Activated CD4-positive, alpha-beta T cell treated with anti-CD3 and anti-CD28 coated beads, Interleukin-2, amount 10 ng/mL, durations not matched to agents 7 days and 5 days (primary cell): Measurements from ENCODE around the gene PMS1. TPM values are rescaled to one million over a fixed set of nuclear protein-coding genes. Genes with fewer than 3 reads are reported as not detected.
A peak's percentile ranks its signal among the peaks of the same experiment; 100 is the strongest.
"Not testable (repeated sequence)": the region's sequence is repeated elsewhere in the genome, so short reads cannot be mapped to it uniquely, and the experiment has no call there.

ENCODE experiments used
- CTCF ChIA-PET: fragments of 350-600 bp; sonication (Branson Sonifier 250); formaldehyde crosslinking; loops from one replicate; lab custom pipeline; 2021; ENCODE audit warnings: antibody characterized with exemption; lab: Charles Lee
- POLR2A ChIA-PET: fragments of 350-600 bp; sonication (Branson Sonifier 250); formaldehyde crosslinking; loops from one replicate; lab custom pipeline; 2021; ENCODE audit warnings: antibody characterized with exemption; lab: Charles Lee
- DNase-seq: peaks from one replicate; pipeline ENCODE4 v3.0.0-alpha.2; 2020
- H3K27ac Mint-ChIP-seq: one replicate; pipeline ENCODE4 v1.8.0; 2021; ENCODE audit warnings: mild to moderate bottlenecking, moderate library complexity, mixed read lengths
- H3K27me3 Mint-ChIP-seq: one replicate; pipeline ENCODE4 v1.8.0; 2021; ENCODE audit warnings: mixed read lengths
- H3K36me3 Mint-ChIP-seq: one replicate; pipeline ENCODE4 v1.8.0; 2021; ENCODE audit warnings: low read depth, mixed read lengths
- H3K4me1 Mint-ChIP-seq: one replicate; pipeline ENCODE4 v1.8.0; 2021; ENCODE audit warnings: mixed read lengths
- H3K4me3 Mint-ChIP-seq: one replicate; pipeline ENCODE4 v1.8.0; 2021; ENCODE audit warnings: mild to moderate bottlenecking, moderate library complexity, mixed read lengths
- H3K9me3 Mint-ChIP-seq: one replicate; pipeline ENCODE4 v1.8.0; 2021; ENCODE audit warnings: mixed read lengths
- total RNA-seq, 2 experiments: library from RNA; stranded (reverse); gene quantifications; one replicate each; pipeline ENCODE4 v1.2.3, GENCODE V29; 2021

The PMS1 gene
- total RNA-seq, 2 experiments from 2014 or later, result 26.7 to 35.0 TPM

DNA sequence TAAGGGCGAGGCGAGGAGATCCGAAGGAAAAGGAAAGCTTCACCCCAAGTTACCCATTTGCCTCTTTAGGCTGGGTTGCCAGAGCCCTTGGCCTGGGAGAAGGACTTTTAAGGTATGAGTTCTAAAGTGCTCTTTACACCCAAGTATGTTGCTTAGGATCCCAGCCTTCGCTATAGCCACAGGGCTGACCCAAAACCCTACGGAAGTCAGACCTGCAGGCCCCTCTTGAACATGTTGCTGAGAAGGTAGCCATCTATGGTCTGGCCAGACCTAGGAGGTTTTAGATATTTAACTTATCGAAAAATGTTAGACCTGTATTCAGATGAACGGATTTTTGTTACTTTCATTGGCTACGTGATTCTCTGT lies 95.4 kb downstream of the PMS1 start:
- peaks cover 26% of the 10 kb centered on the region for H3K36me3 Mint-ChIP-seq
- no peak for DNase-seq
- H3K4me1 Mint-ChIP-seq, result peaks cover 7% of the 10 kb centered on the region
- peaks cover 6% of the 10 kb centered on the region for H3K9me3 Mint-ChIP-seq
- H3K27me3 Mint-ChIP-seq, result peaks cover 4% of the 10 kb centered on the region
- H3K4me3 Mint-ChIP-seq, result no peak overlapping the region
- POLR2A ChIA-PET, result no interaction called here
- CTCF ChIA-PET, result no interaction called here
- no peak overlapping the region for H3K27ac Mint-ChIP-seq

DNA sequence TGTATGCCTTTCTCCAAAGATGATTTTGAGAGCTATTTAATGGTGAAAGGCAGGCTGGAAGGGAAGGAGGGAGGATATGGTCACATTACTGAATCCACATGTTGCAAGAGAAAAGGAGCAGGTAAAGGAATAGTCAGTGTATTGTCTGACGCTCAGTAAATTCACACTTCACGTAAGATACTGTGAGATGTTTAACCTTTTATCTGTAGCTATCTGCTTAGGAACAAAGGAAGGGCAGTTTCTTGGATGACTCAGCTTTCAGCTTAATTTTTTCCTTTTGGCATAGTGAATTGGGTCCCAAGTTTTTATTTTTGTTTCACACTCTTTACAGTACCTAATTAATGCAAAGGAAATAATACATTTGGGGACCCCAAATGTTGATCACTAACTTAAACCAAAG lies 96.2 kb downstream of the PMS1 start:
- H3K9me3 Mint-ChIP-seq, result no peaks in the 10 kb centered on the region
- POLR2A ChIA-PET, result no interaction called here
- H3K4me3 Mint-ChIP-seq, result no peak overlapping the region
- CTCF ChIA-PET, result interaction anchor here (0.6 kb wide), 1 partner anchor 60 kb away, joined by 3 read pairs; no protein-coding TSS in a partner anchor
- no peak for DNase-seq
- H3K27me3 Mint-ChIP-seq, result peaks cover 5% of the 10 kb centered on the region
- H3K4me1 Mint-ChIP-seq, result no peaks in the 10 kb centered on the region
- no peak overlapping the region for H3K27ac Mint-ChIP-seq
- peaks cover 19% of the 10 kb centered on the region for H3K36me3 Mint-ChIP-seq

DNA sequence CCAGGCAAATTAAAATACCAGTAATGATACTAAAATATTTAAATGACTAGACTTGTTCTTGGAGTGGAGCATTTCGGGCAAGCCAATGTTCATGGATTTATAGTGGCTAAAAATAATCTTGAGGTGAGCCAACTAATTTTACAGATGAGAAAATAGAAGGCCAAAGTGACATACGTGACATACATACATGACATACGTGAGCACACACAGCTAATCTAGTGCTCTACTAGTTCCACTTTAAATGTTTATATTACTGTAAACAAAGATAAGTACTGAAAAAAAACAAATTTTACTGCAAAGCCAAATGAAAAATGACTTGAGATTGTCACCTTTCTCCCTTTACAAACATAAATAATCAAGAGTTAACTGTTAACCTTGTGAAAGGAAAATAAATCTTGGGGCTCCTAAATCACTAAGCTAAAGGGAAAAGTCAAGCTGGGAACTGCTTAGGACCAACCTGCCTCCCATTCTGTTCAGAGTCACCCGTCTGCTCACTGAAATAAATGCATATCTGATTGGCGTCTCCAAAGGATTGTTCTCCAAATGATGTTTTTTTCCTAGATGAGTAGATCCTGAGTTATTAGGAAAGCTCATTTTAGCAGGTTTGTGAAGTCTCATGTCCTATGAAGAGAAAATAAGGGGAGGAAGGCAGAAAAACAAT lies 96.7 kb downstream of the PMS1 start:
- no peaks in the 10 kb centered on the region for H3K4me1 Mint-ChIP-seq
- no peak overlapping the region for H3K27ac Mint-ChIP-seq
- H3K27me3 Mint-ChIP-seq, result peaks cover 5% of the 10 kb centered on the region
- ChIA-PET CTCF (interaction anchor here (0.6 kb wide), 1 partner anchor 61 kb away, joined by 3 read pairs; no protein-coding TSS in a partner anchor), POLR2A (no interaction called here)
- H3K9me3 Mint-ChIP-seq, result no peaks in the 10 kb centered on the region
- H3K4me3 Mint-ChIP-seq, result no peak overlapping the region
- no peak for DNase-seq
- H3K36me3 Mint-ChIP-seq, result peaks cover 17% of the 10 kb centered on the region

DNA sequence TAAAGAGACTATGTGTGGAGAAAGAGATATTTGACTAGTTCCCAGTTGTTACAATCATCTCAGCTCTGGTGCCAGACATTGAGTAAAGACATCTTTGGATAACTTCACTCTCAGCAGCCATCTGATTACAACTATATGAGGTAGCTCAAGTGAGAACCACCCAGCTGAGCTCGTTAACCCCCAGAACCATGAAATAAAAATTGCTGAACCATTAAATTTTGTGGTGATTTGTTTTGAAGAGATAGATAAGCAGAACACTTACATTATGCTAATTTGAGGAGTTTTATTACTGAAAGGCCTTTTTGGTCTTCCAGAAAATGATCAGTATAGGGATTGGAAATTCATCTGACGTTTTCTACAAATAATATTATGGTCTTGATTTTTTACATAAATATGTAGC lies 101.1 kb downstream of the PMS1 start:
- POLR2A ChIA-PET, result no interaction called here
- H3K27ac Mint-ChIP-seq, result no peak overlapping the region
- CTCF ChIA-PET, result no interaction called here
- H3K36me3 Mint-ChIP-seq, result no peaks in the 10 kb centered on the region
- no peaks in the 10 kb centered on the region for H3K4me1 Mint-ChIP-seq
- peaks cover 2% of the 10 kb centered on the region for H3K9me3 Mint-ChIP-seq
- H3K4me3 Mint-ChIP-seq, result no peak overlapping the region
- peaks cover 12% of the 10 kb centered on the region for H3K27me3 Mint-ChIP-seq
- no peak for DNase-seq

DNA sequence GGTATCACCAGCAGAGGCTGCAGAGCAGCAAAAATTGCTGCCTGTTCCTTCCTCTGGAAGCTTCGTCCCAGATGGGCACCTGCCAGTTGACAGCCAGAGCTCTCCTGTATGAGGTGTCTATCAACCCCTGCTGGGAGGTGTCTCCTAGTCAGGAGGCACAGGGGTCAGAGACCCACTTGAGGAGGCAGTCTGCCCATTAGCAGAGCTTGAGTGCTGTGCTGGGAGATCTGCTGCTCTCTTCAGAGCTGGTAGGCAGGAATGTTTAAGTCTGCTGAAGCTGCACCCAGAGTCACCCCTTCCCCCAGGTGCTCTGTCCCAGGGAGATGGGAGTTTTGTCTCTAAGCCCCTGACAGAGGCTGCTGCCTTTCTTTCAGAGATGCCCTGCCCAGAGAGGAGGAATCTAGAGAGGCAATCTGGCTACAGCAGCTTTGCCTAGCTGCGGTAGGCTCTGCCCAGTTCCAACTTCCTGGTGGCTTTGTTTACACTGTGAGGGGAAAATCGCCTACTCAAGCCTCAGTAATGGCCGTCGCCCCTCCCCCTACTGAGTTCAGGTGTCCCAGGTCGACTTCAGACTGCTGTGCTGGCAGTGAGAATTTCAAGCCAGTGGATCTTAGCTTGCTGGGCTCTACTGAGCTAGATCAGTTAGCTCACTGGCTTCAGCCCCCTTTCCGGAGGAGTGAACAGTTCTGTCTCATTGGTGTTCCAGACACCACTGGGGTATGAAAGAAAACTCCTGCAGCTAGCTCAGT lies 108.5 kb downstream of the PMS1 start:
- POLR2A ChIA-PET, H3K4me3 Mint-ChIP-seq, H3K9me3 Mint-ChIP-seq, DNase-seq, H3K4me1 Mint-ChIP-seq, H3K36me3 Mint-ChIP-seq: not testable (repeated sequence)
- Mint-ChIP-seq H3K27ac (peak overlapping the region; percentile 28), H3K27me3 (peaks cover 10% of the 10 kb centered on the region)
- CTCF ChIA-PET, result interaction anchor here (1.0 to 1.4 kb wide), 2 partner anchors 9 to 16 kb away, joined by 4 read pairs; no protein-coding TSS in a partner anchor

DNA sequence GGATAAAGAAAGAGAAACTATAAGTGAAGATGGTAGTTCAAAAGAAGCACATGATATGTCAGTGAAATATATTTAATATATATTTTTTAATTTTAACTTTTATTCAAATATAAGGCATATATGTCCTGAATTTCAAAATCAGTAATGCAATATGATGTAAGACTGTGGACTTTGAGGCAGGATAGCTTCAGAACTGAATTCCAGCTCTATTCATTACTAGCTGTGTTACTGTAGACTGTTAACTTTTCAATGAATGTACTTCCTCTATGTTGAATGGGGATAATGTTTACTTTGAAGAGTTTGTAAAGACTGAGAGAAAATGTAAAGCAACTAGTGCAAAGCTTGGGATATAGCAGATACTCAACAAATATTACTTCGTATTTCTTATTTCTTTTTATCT lies 112.6 kb downstream of the PMS1 start:
- POLR2A ChIA-PET, result no interaction called here
- Mint-ChIP-seq H3K9me3 (no peaks in the 10 kb centered on the region), H3K4me1 (no peaks in the 10 kb centered on the region), H3K27ac (no peak overlapping the region), H3K4me3 (no peak overlapping the region), H3K36me3 (no peaks in the 10 kb centered on the region), H3K27me3 (peaks cover 24% of the 10 kb centered on the region)
- CTCF ChIA-PET, result interaction anchor here (0.6 kb wide), 1 partner anchor 227 kb away, joined by 3 read pairs; no protein-coding TSS in a partner anchor
- DNase-seq, result no peak

DNA sequence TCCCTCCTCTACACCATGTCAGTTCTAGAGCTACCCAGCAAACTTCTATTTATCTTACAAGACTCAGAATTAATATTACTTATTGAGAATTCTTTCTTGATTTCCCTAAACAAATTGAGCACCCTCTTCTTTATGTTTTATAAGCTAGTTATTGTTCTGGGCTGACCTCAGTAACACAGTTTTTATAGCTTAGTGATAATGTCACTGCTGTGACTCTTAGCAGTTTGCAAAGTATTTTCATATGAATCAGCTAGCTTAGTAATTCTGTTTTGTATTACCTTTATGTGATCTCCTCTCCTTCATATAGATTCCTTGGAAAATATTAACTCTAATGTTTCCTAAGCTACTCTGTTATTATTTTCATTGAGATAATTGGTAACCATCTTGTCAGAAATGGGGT lies 114.9 kb downstream of the PMS1 start:
- H3K27ac Mint-ChIP-seq, result no peak overlapping the region
- H3K9me3 Mint-ChIP-seq, result no peaks in the 10 kb centered on the region
- H3K4me3 Mint-ChIP-seq, result no peak overlapping the region
- no peak for DNase-seq
- ChIA-PET POLR2A (no interaction called here), CTCF (no interaction called here)
- H3K36me3 Mint-ChIP-seq, result no peaks in the 10 kb centered on the region
- no peaks in the 10 kb centered on the region for H3K4me1 Mint-ChIP-seq
- H3K27me3 Mint-ChIP-seq, result peaks cover 24% of the 10 kb centered on the region

DNA sequence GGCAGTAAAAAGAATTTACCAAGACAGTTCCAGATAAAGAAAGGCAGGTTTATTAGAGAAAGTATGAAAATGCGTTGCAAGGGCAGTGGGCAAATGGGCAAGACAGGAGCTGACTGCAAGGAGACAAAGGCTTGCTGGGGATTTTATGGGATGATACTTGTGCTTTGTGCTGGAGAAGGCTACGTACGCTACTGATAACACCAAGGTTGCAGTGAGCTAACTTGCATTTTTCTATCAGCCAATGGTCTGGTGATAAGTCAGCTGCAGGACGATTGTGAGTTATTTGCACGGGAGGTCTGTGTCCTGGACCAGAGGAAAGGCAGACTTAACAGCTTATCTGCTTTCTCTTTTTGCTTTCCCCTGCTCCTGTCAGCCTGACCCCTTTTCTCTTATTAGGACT lies 116.5 kb downstream of the PMS1 start:
- CTCF ChIA-PET, result no interaction called here

DNA sequence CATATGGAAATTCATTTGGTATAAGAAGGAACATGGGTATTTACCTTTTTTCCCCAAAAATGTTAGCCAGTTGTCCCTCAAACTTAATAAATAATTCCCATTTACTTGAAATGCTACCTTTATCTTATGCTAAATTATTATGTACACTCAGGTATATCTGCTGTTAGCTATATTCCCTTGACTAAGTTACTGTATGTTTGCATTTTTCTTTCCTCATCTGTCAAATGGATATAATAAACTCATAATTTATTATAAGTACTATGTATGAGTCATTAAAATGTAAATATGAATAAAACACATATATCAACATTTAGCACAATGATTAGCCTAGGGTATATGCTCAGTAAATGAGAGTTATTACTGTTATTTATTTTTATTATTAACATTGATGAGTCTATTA lies 117.4 kb downstream of the PMS1 start:
- Mint-ChIP-seq H3K27ac (no peak overlapping the region), H3K4me1 (no peaks in the 10 kb centered on the region), H3K4me3 (no peak overlapping the region), H3K9me3 (no peaks in the 10 kb centered on the region), H3K36me3 (no peaks in the 10 kb centered on the region), H3K27me3 (peaks cover 27% of the 10 kb centered on the region)
- POLR2A ChIA-PET, result no interaction called here
- DNase-seq, result no peak
- CTCF ChIA-PET, result interaction anchor here (1.6 kb wide), 1 partner anchor 9 kb away, joined by 4 read pairs; no protein-coding TSS in a partner anchor

More for the DNA sequence above, 116.5 kb downstream of the PMS1 start:
- Mint-ChIP-seq H3K27me3 (peaks cover 27% of the 10 kb centered on the region), H3K36me3 (no peaks in the 10 kb centered on the region), H3K4me1 (no peaks in the 10 kb centered on the region), H3K27ac (no peak overlapping the region), H3K4me3 (no peak overlapping the region), H3K9me3 (no peaks in the 10 kb centered on the region)
- POLR2A ChIA-PET, result no interaction called here
- DNase-seq, result no peak

DNA sequence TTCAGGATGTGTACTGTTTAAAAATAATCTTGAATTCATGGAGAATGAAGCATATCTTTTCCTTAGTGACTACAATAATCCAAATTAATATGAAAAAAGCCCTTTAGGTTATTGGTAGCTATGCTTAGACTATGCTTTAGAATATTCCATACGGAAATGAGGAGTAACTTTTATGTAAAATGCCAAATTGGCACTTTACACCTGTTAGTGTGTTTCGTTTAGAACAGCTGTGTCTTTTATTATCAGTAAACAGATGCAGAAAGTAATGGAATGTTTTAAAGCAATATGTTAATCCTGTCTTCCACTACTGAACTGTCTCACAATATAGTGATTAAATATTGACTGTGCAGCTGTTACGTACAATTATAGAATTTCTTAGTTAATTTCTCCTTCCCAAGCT lies 129.6 kb downstream of the PMS1 start:
- Mint-ChIP-seq H3K4me3 (no peak overlapping the region), H3K9me3 (no peaks in the 10 kb centered on the region), H3K27ac (no peak overlapping the region), H3K36me3 (no peaks in the 10 kb centered on the region), H3K4me1 (no peaks in the 10 kb centered on the region), H3K27me3 (peaks cover 20% of the 10 kb centered on the region)
- ChIA-PET CTCF (interaction anchor here (1.2 kb wide), 1 partner anchor 9 kb away, joined by 3 read pairs; no protein-coding TSS in a partner anchor), POLR2A (no interaction called here)
- no peak for DNase-seq

DNA sequence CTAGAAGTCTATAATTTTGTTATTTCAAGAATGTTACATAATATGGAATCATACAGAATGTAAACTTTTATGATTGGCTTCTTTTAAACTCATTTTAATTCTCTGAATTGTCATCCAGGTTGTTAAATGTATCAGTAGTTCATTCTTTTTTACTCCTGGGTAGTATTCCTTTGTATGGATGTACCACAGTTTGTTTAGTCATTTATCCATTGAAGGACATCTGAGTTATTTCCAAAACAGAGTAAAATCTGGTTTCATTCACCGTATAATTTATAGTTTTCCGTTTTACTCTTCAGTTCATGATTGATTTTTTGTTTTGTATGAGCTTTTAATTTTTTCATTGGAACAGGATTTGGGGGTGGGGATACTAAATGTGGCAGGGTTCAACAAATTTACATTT lies 132.4 kb downstream of the PMS1 start:
- ChIA-PET POLR2A (no interaction called here), CTCF (no interaction called here)
- no peaks in the 10 kb centered on the region for H3K4me1 Mint-ChIP-seq
- H3K27ac Mint-ChIP-seq, result no peak overlapping the region
- no peak overlapping the region for H3K4me3 Mint-ChIP-seq
- peaks cover 21% of the 10 kb centered on the region for H3K27me3 Mint-ChIP-seq
- no peaks in the 10 kb centered on the region for H3K36me3 Mint-ChIP-seq
- no peaks in the 10 kb centered on the region for H3K9me3 Mint-ChIP-seq
- no peak for DNase-seq
